Colon (tissue), 2 donors: ENCODE results near the gene UBXN11.

ENCODE experiments used
- FAIRE-seq: peaks from 2 replicates; lab custom pipeline; 2012; peaks lifted over from hg19 to GRCh38; lab: Jason Lieb, UNC
- donor health status: control.
- donor health status: control.

UBXN11 gene

DNA sequence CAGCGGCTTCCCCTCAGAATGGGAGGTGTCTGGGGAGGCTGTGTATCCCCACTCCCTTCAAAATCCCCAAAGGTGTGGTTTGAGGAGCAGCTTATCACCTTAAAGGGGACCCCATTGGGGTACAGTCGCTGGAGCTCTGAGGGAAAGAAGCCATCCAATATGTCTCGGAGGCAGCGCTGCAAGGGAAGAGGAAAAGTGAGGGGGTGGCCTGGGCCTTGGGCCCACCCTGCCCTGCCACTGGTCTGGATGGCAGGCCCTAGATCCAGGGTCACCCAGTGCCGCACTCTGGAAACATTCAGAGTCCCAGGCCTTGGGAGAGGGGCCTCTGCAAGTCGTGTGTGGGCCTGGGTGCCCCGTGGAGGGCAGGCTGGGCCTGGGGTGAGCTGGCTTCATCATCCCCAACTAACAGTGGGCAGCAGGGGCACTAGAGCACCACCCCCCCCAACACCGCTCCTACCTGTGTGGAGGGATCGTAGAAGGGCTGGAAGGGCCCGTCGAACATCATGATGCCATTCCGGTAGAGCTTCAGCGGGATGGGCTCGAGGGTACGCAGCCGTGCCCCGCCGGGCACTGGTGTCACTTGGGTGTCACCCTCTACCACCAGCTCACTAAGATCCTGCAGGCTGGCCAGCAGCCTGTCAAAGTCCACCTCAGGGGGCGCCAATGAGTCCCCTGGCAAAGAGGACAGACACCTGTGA lies 20.9 kb downstream of the UBXN11 start:
- FAIRE-seq: no peak

DNA sequence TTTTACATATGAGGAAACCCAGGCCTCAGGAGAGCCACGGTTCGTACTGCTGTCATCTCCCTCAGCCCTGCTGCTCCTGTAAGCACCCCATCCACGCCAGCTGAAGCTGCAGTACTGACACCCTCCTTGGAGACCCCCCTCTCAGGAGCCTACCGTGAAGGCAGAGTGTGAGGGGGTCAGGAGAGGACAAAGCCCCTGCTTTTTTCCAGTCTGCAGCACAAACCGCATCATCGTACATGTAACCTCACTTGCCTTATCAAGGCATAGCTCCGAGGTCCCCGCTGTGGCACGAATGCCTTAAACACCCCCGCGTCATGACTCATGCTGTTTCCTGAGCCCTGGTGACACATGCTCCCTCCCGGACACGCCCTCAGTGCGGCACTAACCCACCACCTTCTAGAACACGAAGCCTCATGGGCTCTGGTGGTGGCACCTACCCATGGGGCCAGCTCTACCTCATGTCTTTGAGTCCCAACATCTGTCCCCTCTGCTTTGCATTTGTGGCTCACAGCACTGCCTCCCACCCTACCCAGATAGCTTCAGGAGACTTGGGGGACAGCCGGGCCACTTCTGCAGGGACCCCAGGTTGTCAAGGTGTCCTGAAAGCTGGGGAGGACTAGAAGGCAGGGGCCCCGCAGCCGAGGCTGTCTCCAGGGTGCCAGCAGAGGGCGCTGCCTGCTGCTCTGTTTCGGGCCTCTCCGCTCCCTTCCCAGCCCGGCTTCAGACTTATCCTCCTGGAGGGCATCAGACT lies 21.7 kb downstream of the UBXN11 start:
- FAIRE-seq: no peak

DNA sequence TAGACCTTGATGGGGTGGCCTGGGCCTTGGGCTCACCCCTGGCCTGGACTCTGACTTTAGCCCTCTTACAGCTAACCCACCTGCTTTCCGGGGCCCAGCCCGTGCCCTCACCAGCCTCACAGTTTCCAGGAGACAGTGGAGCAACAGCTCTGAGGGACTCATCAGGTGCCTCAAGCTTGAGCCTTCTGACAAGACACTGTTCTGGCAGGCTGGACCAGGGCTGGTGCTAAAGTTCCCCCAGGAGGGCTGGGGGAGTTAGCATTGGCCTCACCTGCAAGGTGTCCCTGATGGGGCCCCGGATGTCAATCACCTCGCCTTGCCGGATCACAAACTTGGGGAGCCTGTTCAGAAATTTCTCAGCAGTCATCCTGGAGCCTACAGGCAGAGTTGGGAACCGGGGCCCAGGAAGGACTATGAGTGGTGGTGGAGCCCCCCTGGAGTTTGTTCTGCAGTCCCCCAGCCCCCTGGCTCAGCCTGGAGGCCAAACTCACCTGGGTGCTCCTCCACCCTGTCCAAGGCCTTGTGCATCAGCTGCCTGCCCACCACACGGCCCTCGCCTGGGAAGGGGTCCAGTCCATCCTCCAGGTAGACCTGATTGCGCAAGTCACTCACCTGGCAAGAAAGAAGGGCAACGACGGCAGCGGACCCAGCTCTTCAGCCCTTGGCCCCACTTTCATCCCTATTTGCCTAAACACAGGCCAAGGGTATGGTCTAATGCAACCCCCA lies 22.4 kb downstream of the UBXN11 start:
- no peak for FAIRE-seq

DNA sequence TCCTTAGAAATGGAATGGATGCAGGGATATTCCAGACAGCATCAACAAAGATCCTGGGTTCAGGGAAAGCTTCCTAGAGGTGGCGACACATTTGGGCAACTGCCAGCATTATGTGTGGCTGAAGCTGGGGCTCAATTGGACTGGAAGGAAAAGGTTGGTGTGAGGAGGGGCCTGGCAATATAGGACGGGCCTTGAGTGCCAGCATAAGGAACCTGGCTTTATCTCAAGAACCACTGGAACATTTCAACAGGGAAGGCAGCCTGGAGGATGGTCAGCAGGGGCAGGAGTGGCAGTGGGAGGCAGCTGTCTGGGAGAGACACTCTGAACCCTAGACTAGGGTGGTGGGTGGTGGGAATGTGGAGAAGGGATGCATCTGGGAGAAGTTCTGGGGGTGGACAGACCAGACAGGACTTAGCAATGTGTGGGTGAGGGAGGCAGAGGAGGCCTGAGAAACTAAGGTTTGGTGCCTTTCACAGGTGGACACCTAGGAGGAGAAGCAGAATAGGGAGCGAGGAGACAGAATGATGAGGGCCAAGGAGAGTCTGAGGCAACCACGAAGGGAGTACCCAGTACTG lies 23.1 kb downstream of the UBXN11 start:
- FAIRE-seq: no peak

DNA sequence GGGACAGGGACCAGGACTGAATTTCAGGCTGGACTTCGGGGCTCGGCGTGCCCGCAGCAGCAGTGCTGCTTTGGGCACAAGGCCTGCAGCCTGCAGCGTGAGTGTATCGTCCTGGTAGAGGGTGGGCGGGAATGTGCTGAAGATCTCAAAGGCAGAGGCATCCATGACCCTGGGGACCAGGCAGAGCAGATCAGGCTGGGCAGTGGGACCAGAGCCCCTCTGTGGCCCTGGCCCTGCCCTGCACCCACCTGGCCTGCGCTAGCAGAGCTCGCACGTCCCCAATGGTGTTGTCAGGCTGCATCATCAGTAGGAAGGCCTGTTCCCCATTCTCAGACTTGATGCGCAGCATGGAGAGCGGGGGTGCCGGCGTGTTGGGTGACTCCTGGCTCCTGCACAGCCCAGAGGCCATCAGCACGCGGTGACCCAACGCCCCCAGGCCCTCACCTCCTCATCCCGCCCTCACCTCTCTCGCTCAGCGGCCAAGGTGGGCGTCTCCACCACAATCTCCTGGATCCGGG lies 24.0 kb downstream of the UBXN11 start:
- FAIRE-seq: no peak

DNA sequence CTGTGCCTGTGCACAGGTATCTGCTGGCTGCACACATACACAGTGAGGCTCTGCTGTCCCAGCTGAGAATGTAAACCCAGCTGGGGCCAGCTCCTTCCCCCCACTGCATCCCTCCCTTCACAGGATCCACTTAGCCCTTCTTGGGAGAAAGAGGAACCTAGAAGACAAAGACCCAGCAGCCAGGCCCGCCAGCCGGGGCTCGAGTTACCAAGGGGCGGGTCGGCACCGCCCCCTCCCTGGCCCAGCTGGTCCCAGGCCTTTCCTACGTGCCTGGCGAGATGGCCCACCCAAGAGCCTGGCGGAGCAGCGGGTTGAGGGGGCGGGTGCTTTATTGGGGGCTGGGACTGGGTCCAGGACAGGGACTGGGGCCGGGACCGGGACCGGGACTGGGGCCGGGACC lies 24.5 kb downstream of the UBXN11 start:
- no peak for FAIRE-seq

DNA sequence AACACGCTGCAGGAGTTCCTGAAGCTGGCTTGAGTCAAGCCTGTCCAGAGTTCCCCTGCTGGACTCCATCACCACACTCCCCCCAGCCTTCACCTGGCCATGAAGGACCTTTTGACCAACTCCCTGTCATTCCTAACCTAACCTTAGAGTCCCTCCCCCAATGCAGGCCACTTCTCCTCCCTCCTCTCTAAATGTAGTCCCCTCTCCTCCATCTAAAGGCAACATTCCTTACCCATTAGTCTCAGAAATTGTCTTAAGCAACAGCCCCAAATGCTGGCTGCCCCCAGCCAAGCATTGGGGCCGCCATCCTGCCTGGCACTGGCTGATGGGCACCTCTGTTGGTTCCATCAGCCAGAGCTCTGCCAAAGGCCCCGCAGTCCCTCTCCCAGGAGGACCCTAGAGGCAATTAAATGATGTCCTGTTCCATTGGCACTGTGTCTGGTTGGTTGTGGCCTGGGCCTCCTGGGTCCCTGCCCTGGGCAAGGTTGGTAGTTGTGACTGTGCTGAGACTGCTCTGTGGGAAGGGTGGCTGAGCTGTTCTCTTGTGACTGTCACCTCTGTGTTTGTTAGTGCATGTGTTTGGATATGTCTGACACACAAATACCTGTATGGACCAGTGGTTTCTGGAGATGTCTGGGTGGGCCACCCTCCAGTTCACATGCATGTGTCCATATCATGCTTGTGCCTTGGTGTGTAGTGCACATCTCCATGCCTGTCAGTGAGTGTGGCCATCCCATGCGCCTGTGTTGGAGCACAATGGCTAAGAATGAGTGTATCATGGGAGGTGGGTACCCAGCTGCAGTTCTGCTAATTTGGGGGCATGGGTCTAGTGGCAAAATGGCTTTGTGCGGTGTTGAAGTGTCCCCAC lies 25.1 kb downstream of the UBXN11 start:
- no peak for FAIRE-seq

DNA sequence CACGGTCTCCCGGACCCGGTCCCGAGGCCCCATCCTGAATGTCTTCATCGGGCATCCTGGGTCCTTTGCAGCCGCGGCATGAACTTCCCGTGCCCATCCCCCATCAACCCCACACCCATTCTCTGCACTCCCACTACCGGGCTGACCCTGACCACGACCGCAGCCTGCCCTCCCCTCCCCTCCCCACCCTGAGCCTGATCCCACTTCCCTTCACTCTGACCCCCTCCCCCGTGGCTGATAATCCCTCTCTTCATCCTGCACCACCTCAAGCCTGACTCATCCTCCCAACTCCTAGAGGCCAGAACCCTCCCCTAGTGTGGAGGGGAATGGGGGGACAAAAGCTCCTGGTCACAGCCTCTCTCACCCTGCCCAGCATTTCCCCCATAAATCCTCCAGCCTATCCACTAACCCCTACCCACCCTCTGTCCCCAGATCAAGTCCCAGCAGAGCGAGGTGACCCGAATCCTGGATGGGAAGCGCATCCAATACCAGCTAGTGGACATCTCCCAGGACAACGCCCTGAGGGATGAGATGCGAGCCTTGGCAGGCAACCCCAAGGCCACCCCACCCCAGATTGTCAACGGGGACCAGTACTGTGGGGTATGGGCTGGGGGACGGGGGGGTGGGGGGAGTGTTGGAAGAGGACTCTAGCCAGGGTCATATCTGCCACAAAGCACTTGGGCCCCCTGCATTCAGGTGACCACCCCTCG lies 25.9 kb downstream of the UBXN11 start:
- FAIRE-seq: no peak

DNA sequence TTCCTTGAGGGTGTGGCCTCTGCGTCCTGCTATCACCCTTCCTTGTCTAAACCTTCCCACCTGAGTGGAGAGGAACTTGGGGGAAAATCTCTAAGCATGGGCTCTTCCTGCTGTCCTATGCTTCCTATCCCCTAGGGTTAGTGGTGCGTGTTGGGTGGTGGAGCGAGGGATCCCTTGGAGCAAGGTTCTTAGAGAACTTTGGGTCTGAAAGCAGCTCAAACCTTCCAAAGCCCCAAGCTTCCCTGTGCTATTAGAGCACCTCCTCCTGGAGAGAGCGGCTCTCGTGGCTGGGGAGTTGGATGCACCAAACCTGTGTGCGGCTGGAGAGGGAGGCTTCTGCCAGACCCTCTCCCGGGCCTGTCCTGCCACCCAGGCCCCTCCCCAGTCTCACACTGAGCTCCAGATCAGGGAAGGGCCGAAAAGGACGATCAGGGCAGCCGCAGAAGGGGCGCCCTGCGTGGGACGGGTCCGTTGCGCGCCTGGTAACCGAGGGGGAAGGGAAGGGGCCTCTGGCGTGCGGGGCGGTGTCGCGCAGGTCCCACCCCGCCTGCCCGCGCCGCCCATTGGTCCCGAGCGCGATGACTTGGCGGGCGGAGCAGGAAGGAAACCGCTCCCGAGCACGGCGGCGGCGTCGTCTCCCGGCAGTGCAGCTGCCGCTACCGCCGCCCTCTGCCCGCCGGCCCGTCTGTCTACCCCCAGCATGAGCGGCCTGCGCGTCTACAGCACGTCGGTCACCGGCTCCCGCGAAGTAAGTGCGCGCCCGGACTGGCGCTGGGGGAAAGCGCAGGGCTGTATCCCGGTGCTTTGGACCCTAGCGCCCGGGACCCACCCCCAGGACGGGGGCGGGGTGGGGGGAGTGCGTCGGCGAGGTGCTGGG lies 26.7 kb downstream of the UBXN11 start, which contains the start of gene SH3BGRL3:
TSS of gene SH3BGRL3 (plus strand) at position 631 of the 877 bp plus-strand sequence. CDS start at position 701, 70 bp downstream.
- no peak for FAIRE-seq

DNA sequence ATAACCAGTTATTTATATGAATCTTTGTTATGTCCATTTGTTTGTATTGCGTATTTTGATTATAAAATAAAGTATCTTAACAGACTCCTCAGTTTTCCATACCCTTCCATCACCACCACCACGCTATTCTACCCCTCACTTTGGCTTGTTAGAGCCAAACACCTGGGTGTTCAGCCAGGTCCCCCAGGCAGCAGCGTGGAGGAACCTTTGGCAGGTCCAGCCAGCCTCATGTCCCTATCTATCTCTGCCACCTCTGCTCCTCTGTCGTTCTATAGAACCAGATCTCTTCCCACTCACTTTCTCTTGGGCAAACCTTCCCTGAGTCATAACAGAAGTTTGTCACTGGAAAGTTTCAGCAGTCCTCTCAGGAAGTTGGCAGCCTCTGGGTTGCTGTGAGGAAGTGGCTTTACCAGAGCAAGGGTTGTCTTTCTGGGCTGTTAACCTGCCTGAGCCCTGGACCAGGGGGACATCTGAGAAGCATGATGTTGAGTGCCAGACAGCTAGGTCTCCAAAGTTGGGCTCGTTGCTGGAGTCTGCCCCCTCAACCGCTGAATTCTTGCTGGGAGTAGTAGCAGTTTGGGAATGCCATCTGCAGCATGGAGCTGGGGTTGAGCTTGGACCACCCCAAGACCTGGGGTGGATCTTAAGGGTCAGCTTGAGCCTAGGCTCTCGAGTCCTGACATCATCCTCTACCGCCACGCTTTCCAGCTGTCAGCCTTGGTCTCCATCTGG lies 27.5 kb downstream of the UBXN11 start:
- FAIRE-seq: no peak

DNA sequence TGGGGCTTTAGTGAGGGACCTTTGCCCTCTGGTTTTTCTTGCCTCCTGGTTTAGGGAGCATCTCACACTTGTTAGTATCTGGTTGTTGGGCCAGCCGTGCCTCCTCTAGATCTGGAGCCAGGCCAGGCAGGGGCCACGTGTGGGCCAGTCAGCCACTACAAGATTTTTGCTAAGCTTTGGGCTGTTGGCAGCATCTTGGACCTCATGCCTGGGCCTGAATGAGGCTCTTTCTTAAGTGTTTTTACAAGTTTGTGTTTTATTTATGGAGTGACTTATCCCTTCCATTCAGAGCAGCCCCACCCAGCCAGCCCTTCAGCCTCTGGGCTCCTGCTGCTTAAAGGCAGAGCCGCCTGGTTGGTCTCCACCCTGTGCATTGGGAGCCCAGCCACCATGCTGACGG lies 28.1 kb downstream of the UBXN11 start:
- FAIRE-seq: no peak

DNA sequence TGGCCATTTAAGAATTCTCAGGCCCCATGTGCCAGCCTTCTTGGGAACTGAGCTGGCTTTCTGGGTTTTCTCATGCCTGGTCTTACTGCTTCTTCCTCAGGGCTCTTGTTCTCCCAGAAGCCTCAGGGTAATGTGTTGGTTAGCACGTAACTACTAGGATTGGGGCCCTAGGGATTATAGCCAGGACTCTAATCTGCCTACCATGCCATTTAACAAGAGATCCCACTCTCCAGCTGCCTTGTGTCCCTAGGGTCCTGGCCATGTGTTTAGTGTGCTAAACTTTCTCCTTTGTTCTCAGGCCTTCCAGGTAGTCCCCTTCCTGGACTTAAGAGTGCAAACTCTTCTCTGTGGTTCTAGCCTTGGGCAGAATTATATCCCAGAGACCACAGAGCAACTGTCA lies 28.7 kb downstream of the UBXN11 start:
- no peak for FAIRE-seq

DNA sequence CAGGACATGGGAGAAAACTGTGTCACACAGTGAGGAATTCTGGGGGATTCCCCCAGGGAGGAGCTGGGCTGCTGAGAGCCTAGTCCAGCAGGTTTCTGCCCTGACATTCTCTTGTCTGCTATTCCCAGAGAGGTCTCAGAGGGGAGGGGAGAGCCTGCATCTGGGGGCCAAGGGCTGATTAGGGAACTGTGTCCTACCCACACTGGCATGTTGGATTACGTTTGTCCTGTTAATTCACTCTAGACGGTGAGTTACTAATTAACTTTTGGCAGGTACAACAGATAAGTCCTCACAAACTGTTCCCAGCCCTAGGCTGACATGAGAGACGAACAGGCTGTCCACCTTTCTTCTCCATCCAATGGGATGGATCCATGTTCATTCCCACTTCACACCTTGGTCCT lies 29.2 kb downstream of the UBXN11 start:
- no peak for FAIRE-seq

DNA sequence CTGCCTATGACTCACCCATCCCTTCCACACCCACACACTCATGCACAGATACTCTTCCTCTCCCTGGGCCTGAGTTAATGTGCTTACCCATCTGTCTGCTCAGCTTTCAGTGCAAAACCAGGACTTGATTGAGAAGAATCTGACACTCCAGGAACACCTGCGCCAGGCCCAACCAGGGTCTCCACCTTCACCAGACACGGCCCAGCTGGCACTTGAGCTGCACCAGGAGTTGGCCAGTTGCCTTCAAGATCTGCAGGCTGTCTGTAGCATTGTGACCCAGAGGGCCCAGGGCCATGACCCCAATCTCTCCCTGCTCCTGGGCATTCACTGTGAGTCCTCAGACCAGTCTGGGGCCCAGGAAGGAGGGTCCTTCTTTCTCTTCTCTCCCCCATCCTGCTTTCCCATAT lies 30.0 kb downstream of the UBXN11 start:
- FAIRE-seq: no peak

DNA sequence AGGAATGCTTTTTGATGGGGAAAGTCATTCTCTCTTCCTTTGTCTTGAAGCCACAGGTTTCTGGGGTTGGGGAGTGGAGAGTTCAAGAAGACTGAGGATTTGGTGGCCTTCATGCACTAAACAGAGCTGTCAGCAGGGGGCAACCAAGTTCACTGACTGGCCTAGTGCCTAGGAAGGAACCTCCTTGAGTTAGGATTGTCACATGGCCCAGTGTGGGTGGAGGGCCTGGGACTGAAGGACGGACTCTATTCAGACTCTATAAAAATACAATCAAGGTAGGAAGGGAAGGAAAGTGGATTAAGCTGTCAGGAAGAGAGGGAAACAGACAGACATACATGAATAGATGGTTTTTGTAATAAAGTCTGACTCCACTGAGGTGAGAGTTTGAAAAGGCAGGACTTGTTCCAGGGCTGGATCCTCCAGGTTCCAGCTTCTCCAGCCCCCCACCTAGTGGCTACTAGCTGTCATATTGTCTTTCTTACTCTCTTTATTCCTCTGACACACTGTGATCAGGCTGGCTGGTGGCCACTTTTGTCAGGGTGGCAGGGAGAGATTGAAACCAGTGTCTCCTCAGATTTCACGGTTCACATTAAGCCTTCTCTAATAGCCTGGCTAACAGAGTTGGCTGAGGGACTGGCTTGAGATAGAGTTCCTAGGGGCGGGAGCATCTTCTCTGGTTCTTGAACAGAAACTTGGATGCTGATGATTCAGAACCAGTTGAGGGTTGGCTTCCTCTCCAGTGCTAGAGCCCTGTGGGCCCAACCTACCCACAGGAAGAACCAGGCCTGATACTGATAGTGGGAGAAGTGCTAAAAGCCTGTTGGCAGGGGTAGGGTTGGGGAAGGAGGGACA lies 30.6 kb downstream of the UBXN11 start:
- no peak for FAIRE-seq

DNA sequence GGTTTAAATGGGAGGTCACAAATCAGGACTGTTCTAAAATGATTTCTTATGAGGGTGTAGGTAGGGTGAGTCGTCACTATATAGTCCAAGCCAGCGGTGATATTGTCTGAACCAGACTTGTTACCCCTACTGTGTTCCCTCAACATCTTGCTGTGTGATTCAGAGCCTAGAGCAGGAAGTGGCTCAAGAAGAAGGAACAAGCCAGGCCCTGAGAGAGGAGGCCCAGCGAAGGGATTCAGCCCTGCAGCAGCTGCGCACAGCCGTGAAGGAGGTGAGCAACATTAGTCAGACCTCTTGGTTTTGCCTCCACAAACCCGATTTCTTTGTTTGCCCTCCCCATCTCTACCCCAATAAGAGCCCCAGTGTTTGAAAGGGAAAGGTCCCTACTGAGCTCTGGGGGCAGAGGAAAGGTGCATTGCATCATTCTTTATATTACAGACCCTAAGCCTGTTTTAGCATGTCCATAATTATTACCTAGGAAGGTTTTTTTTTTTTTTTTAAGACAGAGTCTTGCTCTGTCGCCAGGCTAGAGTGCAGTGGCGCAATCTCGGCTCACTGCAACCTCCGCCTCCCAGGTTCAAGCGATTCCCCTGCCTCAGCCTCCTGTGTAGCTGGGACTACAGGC lies 31.5 kb downstream of the UBXN11 start:
- FAIRE-seq: no peak

DNA sequence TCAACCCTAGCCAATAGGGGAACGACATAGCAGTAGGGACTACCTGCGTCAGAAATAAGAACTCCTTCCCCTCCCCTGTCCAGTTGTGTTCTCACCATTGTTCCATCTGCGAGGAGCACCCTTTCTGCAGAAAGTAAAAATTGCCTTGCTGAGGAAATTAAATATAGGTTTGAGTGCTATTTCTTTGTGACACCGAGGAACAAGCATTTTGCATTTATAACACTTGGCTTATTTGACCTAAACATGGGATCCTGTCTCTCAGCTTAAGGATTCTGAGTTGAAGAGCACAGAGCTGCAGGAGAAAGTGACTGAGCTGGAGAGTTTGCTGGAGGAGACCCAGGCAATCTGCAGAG lies 37.3 kb downstream of the UBXN11 start:
- FAIRE-seq: no peak
